Measurements from ENCODE around the gene CENPF.
"Not testable (repeated sequence)": the region's sequence is repeated elsewhere in the genome, so short reads cannot be mapped to it uniquely, and the experiment has no call there.

The CENPF gene

DNA sequence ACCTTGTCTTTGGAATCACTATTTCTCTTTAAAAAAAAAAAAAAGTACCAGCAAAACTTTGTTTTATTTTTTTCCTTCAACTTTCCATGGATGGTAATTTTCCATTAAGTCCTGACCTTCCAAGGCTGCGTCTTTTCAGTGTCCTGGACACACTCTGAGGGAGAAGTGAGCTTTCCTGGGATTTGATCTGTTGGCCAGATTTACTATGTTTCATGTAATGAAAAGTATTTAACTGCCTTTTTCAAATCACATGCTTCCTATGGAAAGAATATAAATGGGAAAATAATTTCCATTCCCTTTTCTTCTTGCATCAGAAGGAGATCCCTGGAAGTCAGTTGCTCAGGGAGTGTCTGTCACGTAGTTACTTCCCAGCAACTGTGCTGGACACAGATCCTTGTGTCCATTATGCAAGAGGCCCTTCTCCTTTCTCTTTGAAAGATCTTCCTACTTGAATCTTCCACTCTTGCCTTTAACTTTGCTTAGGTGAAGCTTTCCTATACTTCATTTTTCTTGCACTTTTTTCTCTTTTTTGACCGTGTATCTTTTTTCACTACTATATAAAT, 59.3 kb downstream of the CENPF start:
- no peak for DNase-seq

DNA sequence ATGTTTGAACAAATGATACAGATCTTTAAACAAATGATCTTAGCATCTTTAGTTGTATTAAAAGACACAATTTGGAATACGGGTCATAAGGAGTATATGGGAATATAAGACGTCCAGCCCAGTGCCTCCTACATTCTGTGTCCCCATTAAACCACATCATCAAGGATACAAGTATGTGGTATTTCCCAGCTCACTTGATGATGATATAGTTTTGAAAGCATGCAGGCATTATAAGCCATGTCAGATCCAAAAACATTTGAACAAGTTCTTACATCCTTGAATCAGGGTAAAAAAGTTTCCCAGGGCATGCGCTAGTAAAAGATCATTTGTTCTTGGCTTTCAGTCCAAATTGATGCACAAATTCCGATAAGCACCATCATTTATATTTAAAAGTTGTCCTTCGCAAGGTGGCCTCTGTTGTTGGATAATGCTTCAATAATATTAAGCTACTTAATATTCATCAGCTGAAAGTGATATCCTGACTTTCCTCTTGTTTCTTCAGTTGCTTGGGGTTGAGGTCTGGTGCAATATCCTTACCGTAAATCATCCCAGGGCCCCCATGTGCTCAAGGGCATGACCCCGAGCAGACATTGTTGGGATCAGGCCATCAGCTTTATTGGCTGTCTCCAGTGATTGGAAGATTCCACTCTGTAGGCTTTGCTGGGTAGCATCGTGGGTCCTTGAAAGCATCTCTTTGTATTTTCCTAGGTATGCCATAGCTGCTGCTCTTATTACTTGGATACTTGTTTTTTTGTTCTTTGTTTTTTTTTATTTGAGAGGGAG, 61.8 kb downstream of the CENPF start:
- DNase-seq = no peak

DNA sequence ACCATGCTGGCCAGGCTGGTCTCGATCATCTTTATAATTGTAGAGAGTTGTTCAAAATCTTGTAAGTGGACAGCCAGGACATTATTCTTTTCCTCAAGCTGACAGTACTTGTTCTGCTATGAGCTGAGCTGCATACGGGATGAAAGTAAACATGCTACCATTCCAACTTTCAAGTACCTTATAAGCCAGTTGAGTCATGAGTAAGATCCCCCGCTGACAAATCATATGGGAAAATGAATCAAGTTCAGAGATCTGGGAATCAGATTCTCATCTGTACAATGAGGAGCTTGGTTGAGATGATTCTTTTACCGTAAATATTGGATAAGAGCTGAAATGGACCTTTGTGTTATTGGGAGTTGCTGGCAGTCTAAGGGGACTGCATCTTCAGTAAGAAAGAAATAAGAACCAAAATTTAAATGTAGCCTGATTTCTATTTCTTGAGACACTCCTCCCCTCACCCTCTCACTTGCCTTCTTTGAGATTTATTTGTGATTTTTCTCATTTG, 62.7 kb downstream of the CENPF start:
- DNase-seq = no peak

DNA sequence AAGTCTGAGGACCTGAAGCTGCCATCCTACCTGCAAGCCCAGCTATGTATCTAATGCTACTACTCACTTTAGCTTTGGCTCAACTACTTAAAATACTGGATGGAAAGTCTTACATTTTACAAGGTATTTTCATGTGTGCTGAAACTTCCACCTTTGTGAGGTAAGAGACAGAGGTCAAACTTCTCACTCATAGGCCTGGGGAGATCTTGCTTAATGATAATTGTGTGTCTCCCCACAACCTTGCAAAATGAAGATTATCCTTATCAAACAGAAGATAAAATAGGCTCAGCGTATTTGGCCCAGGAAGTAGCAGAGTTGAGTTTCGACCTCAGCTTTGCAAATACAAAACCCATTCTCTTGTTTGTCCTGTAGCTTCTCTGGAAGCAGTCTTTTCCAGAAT, 63.7 kb downstream of the CENPF start:
- no peak for DNase-seq

DNA sequence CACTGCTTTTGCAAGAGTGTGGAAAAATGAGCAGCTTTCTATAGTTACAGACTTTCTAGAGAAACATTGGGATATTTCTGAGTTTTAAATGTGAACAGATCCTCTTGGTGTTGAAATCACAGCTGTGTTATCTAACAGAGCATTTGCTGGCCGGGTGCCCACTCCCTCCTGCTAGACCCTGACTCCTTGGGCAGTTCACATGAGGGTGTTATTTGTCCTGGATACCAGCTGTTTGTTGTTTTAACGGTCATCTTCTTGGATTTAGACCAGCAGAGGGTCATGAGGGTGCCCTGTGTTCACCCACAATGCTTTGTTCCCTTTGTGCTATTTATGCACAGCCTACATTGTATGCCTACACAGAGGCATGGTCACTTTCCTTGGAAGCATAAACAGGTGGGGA, 67.1 kb downstream of the CENPF start:
- no peak for DNase-seq

DNA sequence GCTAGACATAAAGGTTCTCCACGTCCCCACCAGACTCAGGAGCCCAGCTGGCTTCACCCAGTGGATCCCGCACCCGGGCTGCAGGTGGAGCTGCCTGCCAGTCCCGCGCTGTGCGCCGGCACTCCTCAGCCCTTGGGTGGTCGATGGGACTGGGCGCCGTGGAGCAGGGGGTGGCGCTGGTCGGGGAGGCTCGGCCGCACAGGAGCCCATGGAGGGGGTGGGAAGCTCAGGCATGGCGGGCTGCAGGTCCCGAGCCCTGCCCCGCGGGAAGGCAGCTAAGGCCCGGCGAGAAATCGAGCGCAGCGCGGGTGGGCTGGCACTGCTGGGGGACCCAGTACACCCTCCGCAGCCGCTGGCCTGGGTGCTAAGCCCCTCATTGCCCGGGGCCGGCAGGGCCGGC, 70.0 kb downstream of the CENPF start:
- not testable (repeated sequence) for DNase-seq

DNA sequence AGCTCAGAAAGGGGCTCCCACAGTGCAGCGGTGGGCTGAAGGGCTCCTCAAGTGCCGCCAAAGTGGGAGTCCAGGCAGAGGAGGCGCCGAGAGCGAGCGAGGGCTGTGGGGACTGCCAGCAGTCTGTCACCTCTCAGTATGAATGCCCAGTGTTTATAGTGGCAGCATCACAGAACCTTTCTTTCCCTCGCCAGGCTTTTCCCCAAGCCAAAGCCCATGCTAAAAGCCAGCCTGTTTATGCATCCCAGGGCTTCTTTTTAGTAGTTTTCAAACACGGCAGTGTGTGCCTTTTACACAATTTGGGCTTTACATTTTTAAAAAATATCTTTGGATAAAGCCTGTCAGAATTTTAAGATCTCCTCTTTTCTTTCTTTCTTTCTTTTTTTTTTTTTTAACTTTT, 70.6 kb downstream of the CENPF start:
- DNase-seq = no peak

DNA sequence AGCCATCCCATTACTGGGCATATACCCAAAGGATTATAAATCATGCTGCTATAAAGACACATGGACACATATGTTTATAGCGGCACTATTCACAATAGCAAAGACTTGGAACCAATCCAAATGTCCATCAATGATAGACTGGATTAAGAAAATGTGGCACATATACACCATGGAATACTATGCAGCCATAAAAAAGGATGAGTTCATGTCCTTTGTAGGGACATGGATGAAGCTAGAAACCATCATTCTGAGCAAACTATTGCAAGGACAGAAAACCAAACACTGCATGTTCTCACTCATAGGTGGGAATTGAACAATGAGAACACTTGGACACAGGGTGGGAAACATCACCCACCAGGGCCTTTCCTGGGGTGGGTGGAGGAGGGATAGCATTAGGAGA, 72.5 kb downstream of the CENPF start:
- DNase-seq = not testable (repeated sequence)

DNA sequence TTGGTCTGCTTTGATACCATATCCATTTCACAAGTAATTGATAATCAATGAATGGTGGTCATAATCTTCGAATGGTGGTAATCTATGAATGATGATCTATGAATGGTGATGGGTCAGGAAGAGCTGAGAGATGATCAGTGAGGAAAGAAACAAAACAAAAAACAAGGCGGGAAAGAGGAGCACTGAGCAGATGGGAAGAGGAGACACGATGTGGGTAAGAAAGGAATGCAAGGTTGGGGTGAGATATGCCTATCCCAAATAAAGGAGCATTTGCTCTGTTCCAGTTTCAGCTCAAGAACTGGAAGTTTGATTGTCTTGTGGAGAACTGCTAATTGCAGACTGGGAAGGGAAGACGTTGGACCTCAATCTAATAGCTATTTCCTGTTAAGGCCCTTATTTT, 73.8 kb downstream of the CENPF start:
- DNase-seq = no peak

DNA sequence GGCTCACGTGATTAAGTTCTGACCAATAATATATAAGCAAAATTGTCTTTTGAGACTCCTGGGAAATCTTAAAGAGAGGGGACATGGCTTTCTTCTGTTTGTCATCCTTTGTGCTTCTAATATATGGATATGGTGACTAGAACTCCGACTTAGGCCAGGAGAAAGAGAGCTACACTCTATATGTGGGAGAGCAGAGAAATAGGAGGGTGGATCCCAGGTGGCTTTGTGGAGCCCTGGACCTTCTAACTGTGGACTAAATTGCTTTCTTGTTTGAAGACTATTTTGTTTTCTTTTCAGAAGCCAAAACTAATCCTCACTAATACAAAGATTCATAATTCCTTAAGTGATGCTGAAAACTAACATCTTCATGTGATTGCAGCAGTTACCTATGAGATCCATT, 75.0 kb downstream of the CENPF start:
- no peak for DNase-seq

DNA sequence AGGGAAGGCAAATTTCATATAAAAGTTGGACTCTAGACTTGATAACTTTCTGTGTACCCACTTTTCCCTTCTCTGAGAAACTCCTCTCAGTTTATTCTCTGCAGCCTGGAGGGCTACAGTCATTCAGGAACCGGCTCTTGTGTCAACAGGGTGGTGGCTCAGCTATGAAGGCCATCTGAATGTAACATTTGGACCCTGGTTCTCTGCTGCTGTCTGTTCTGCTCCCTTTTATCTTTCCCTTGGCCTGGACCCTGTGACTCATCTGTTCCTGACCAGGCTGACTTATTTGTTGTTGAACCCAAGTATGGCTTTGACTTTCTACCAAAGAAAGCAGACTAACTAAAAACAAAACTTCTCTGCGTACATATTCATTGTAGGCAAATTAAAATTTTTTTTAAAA, 75.4 kb downstream of the CENPF start:
- no peak for DNase-seq

DNA sequence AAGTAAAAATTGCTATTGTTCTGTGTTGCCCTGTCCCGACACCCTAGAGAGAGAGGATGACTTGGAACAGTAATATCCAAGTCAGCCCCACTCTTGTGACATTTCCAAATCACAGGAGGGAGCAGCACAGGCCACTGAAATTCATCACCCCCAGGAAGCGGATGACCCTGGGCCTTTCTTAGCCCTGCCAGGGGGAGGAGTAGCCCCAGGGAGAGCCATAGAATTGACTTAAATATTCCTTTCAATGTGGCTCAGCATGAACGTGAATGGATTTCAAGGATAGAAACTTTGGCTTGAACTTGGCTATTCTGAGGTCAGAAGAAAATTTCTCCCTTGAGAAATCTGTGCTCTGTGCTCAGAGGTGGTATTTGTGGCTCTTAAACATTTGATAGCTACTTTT, 80.6 kb downstream of the CENPF start:
- no peak for DNase-seq

DNA sequence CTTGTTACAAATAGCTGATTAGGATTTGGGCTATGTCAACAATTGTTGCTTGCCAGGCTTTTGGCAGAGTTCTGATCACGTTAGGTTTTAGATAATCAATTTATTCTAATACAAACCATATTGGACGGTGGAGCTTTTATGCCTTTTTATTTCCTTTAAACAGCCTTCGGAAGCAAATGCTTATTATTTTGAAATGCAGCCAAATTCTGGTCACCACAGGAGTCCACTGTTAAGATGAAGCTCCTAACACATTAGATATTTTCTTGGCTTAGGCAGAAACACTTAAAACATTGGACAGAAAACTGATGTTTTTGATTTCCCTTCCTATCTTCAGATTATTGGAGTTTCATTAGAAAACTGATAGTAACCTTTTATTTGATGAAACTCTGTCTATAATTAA, 82.9 kb downstream of the CENPF start:
- DNase-seq = no peak

DNA sequence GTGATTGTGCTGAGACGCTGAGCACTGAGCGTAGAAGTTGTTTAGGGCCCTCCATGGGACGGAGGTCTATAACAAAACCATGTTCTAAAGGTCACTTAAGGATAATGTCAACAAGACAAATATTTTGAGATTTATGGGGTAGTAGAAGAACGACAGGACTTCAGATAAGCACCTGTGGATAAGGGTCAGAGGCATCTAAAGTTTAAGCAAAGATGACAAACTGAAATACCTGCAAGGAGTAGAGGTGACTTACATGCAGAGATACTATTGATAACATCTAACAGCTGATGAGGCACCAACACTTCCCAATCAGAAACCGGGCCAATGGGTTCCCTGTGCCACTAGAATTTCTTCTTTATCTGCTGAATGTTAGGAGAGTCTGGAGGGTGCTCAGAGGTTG, 83.5 kb downstream of the CENPF start:
- no peak for DNase-seq

DNA sequence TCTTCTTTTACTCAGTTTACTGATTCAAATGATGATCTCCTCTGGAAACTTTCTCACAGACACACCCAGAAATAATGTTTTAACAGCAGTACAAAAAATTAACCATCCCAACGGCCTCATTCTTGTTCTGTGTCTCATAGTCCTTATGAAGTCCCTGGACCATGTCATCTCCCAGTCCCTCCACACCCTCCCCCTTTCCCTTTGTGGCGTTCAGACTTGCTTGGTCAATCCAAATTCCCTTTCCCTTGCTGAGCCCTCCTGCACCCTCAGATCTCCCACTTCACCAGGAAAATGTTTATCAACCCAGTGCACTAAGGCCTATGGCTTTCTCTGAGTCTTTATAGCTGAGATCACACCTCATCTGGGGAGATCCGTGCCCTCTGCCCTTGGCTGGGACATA, 85.9 kb downstream of the CENPF start:
- DNase-seq = no peak

DNA sequence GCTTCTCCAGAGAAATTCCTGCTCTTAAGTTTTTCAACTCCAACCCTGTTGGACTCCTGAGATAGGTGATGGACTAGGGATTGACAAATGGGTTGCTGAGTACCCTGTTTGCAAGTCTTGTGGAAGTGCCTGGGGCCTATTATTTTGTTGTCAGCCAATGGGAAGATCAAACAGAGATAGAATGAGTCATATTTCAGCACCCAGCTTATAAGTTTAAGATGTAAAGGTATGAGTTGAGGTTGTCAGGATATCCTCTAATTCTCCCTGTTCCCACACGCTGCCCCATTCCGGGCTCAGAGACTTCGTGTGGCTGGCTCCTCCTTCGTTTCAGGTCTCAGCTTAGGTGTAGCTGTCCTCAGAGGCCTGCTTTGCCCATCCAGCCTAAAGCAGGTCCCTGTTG, 91.8 kb downstream of the CENPF start:
- no peak for DNase-seq

DNA sequence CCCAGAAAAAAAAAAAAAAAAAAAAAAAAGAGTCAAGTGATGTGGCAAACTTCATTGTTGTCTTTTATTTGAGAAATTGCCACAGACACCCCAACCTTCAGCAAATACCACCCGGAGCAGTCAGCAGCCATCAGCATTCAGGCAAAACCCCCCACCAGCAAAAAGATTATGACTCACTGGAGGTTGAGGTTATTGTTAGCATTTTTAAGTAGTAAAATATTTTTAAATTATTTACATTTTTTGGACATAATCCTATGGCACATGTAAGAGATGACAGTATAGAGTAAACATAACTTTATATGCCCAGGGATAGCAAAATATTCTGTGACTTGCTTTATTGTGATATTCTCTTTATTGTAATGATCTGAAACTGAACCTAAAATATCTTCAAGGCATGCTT, 95.6 kb downstream of the CENPF start:
- DNase-seq = no peak

DNA sequence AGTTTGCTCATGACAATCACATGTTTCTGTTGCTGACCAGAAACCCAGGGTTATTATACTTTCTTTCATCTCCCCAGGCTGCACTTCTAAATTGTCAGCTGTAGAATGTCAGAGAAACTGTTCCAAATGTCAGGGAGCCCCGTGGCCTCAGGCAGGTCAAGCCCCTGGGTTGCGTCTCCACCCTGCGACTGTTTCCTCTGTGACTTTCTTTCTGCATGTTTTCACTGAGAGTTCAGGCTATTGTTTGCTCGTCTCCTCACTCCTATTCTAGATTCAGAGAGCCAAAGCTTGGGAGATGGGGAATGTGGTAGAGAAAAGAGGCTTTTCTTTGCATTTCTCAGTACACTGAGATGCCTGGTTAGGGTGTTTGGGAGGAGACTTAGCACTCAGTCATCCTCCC, 97.4 kb downstream of the CENPF start:
- no peak for DNase-seq

DNA sequence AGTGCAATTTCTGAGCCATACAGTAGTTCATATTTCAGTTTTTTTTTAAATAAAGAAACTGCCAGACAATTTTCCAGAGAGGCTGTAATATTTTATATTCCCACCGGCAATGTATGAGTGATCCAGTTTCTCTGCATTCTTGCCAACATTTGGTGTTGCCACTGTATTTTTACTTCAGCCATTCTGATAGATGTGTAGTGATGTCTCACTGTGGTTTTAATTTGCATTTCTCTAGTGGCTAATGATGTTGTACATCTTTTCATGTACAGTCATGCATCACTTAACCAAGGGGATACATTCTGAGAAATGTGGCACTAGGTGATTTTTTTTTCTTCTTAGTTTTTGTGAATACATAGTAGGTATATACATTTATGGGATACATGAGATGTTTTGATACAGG, 99.6 kb downstream of the CENPF start:
- no peak for DNase-seq

DNA sequence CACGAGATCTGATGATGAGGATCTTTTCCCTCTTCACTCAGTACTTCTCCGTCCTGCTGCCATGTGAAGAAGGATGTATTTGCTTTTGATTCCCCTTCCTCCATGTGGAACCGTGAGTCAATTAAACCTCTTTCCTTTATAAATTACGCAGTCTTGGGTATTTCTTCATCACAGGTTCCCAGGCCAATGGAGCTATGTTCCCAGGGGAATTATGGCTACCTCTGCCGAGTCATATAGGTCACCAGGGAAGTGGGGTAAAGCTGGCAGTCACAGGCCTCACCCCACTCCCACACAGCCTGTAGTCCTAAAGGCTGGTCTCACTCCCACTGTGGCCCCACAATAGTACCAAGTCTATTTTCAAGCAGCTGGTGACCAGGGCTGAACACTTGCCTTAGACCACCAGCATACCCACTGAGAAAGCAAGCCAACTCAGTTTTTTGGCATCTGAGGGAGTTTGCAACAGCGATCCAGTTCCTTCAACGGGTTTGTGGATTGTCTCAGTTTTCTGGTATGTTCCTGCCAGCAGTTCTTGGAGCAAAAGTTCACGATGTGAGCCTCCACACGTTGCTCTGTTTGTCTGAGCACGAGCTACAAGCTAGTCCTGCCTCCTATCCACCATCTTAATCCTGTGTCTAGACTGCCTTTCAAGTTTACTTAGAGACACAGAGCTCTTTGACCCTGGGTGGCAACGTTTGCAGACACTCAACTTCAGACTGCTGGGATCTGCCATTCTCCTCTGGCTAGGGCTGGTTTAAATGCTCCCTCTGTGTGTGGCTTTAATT, 104.5 kb downstream of the CENPF start:
- no peak for DNase-seq

DNA sequence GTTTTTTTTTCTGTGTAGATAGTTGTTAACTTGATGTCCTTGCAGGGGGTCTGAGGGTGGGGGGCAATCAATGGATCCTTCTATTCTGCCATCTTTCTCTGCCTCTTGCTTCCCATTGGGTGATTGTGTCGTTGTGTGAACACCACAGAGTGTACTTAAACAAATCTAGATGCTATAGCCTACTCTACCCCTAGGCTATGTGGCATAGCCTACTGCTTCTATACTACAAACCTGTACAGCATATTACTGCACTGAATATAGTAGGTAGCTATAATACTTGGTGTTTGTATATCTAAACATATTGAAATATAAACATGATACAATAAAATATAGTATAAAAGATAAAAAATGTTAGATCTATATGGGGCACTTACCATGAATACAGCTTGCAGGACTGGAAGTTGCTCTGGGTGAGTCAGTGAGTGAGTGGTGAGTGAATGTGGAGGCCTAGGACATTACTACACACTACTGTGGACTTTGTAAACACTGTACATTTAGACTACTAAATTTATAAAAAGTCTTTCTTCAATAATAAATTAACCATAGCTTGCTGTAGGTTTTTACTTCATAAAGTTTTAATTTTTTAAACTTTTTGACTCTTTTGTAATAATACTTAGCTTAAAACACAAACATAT, 105.4 kb downstream of the CENPF start:
- DNase-seq = no peak

DNA sequence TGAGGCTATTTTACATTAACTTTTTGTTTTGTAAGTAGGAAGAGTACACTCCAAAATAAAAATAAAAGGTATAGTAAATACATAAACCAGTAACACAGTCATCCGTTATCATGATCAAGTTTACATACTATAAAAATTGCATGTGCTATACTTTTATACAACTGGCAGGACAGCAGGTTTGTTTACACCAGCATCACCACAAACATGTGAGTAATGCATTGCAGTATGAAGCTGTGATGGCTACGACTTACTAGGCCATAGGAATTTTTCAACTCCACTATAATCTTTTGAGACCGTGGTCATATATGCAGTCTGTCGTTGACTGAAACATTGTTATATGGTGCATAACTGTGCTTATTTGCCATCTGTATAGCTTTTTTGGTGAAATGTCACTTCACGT, 106.2 kb downstream of the CENPF start:
- DNase-seq = no peak

DNA sequence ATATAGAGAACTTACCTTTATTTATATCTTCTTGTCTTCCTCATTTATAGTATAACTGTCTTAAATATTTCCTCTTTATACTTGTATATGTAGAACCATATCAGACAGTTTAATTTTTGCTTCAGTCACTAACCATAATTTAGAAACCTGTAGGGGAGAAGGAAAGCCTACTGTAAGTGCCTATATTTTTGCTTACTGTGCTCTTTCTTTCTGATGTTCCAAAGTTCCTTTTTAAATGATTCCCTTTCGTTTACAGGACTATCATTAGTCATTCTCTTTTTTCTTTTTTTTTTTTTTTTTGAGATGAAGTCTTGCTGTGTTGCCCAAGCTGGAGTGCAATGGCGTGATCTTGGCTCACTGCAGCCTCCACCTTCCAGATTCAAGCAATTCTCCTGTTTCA, 109.7 kb downstream of the CENPF start:
- no peak for DNase-seq
